B cell (primary cell): Measurements from ENCODE around the gene AIG1. TPM values are rescaled to one million over a fixed set of nuclear protein-coding genes. Genes with fewer than 3 reads are reported as not detected.

Experiments used
- ATAC-seq: fragments of 200-7000 bp; cut with Tn5 transposase; one replicate; pipeline ENCODE4 v1.10.0; 2021; ENCODE audit warnings: low read depth, mild to moderate bottlenecking, moderate number of reproducible peaks, moderate library complexity
- CTCF ChIA-PET: fragments of 350-600 bp; sonication (Branson Sonifier 250); formaldehyde crosslinking; loops from one replicate; lab custom pipeline; 2021; ENCODE audit warnings: antibody characterized with exemption, inconsistent platforms; lab: Charles Lee
- POLR2A ChIA-PET: fragments of 350-600 bp; sonication (Branson Sonifier 250); formaldehyde crosslinking; loops from one replicate; lab custom pipeline; 2021; ENCODE audit warnings: antibody characterized with exemption; lab: Charles Lee
- DNase-seq: peaks from one replicate; pipeline ENCODE4 v3.0.0; 2013
- H2AFZ ChIP-seq: 2 replicates; pipeline ENCODE4 v1.6.1; 2012; ENCODE audit warnings: mild to moderate bottlenecking, low read depth, low read length; ENCODE audit not compliant: insufficient read depth, poor library complexity, severe bottlenecking
- H3K27ac ChIP-seq, 2 donors: 1 replicate in 1 of 2; 2 replicates in 1 of 2; pipeline ENCODE4 v1.5.1; 2012 to 2013; ENCODE audit warnings: low read length in 2 of 2, mild to moderate bottlenecking in 2 of 2, moderate library complexity in 1 of 2
- H3K27me3 ChIP-seq, 4 experiments: fragments of 200-600 bp in 1 of 4; sonication (generic) in 1 of 4; replicated peaks in 1 of 4; 1 replicate in 2 of 4; 2 replicates in 2 of 4; pipeline versions ENCODE4 v1.6.1 to v1.7.0; 2013 to 2016; ENCODE audit warnings: low read length in 3 of 4, mild to moderate bottlenecking in 2 of 4, mixed read lengths in 1 of 4, moderate library complexity in 1 of 4; ENCODE audit not compliant: insufficient read depth in 4 of 4, control insufficient read depth in 3 of 4; ENCODE audit errors: control extremely low read depth in 1 of 4
- H3K36me3 ChIP-seq, 2 experiments: replicated peaks in 1 of 2; 1 replicate in 1 of 2; 2 replicates in 1 of 2; pipeline versions ENCODE4 v1.6.1 to v1.7.1; 2013; ENCODE audit warnings: low read length in 1 of 2; ENCODE audit not compliant: insufficient read depth in 2 of 2, control insufficient read depth in 1 of 2; ENCODE audit errors: control extremely low read depth in 1 of 2, extremely low read depth in 1 of 2
- H3K4me1 ChIP-seq, 2 donors: fragments of 200-600 bp in 1 of 2; sonication (generic) in 1 of 2; 1 replicate in 1 of 2; 2 replicates in 1 of 2; pipeline versions ENCODE4 v1.5.1 to v1.6.1; 2013 to 2017; ENCODE audit warnings: low read length in 2 of 2; ENCODE audit not compliant: control insufficient read depth in 2 of 2, insufficient read depth in 2 of 2
- H3K4me2 ChIP-seq: replicated peaks from 2 replicates; pipeline ENCODE3; 2012; ENCODE audit warnings: mild to moderate bottlenecking, low read depth, low read length; ENCODE audit not compliant: poor library complexity, severe bottlenecking
- H3K4me3 ChIP-seq, 5 experiments: fragments of 200-600 bp in 1 of 5; sonication (generic) in 1 of 5; 1 replicate in 3 of 5; 2 replicates in 2 of 5; pipeline versions ENCODE4 v1.5.1 to v1.7.0; 2011 to 2016; ENCODE audit warnings: low read length in 4 of 5, mild to moderate bottlenecking in 4 of 5, low read depth in 2 of 5, control low read depth in 1 of 5, moderate library complexity in 1 of 5; ENCODE audit not compliant: insufficient read depth in 1 of 5; ENCODE audit errors: control extremely low read depth in 1 of 5, extremely low read depth in 1 of 5
- H3K79me2 ChIP-seq: fragments of 200-600 bp; sonication (generic); one replicate; pipeline ENCODE4 v1.6.0; 2016; ENCODE audit warnings: low read length; ENCODE audit not compliant: control insufficient read depth, insufficient read depth
- H3K9ac ChIP-seq: fragments of 200-600 bp; sonication (generic); 2 replicates; pipeline ENCODE4 v1.6.1; 2017; ENCODE audit warnings: mild to moderate bottlenecking, low read length, moderate library complexity
- H3K9me3 ChIP-seq, 3 donors: one replicate each; pipeline versions ENCODE4 v1.6.1 to v1.7.1; 2013; ENCODE audit warnings: low read length in 2 of 3; ENCODE audit not compliant: control insufficient read depth in 2 of 3, insufficient read depth in 1 of 3; ENCODE audit errors: control extremely low read depth in 1 of 3
- H4K20me1 ChIP-seq: 2 replicates; pipeline ENCODE4 v1.6.0; 2012; ENCODE audit warnings: mild to moderate bottlenecking, low read length; ENCODE audit not compliant: insufficient read depth, control insufficient read depth, poor library complexity, severe bottlenecking
- H3K27ac Mint-ChIP-seq: one replicate; pipeline ENCODE4 v1.8.0; 2021; ENCODE audit warnings: mixed read lengths
- H3K27me3 Mint-ChIP-seq: one replicate; pipeline ENCODE4 v1.8.0; 2021; ENCODE audit warnings: mixed read lengths
- H3K4me1 Mint-ChIP-seq: one replicate; pipeline ENCODE4 v1.8.0; 2021; ENCODE audit warnings: mixed read lengths
- H3K4me3 Mint-ChIP-seq: one replicate; pipeline ENCODE4 v1.8.0; 2021; ENCODE audit warnings: mixed read lengths
- H3K9me3 Mint-ChIP-seq: one replicate; pipeline ENCODE4 v1.8.0; 2022; ENCODE audit warnings: mixed read lengths; ENCODE audit not compliant: insufficient read depth
- EZH2 ChIP-seq: IDR thresholded peaks from 2 replicates; pipeline ENCODE4 v1.6.1; 2012; ENCODE audit warnings: borderline replicate concordance, low read depth, mild to moderate bottlenecking, moderate library complexity, low read length; ENCODE audit not compliant: insufficient read depth, poor library complexity, severe bottlenecking
- WGBS: methylation state at CpG from one replicate; pipeline ENCODE4 v1.1.5; 2013; ENCODE audit warnings: missing lambda C conversion rate; ENCODE audit not compliant: insufficient coverage; 5-methylcytosine and 5-hydroxymethylcytosine counted together
- intact Hi-C: fragments of 100-400 bp; cut with micrococcal nuclease; formaldehyde crosslinking; loops from one replicate; pipeline ENCODE4 v1.10.0; 2022
- polyA plus RNA-seq: library from polyadenylated mRNA; depleted of rRNA; stranded (reverse); fragments of >200 nt; gene quantifications from 2 replicates; pipeline ENCODE4 v1.2.3, GENCODE V29; 2012
- total RNA-seq, 2 donors: library from RNA; stranded (reverse); fragments of 120-200 nt in 1 of 2; gene quantifications; 1 replicate in 1 of 2; 2 replicates in 1 of 2; pipeline versions ENCODE4 v1.2.3 to v1.2.4, GENCODE V29; 2013 to 2022
- TF ChIP-seq, protein P1 (sequence below): fragments of 200-600 bp; IDR thresholded peaks from one replicate; pipeline ENCODE4 v1.8.0; 2022; ENCODE audit warnings: antibody characterized with exemption, mild to moderate bottlenecking

Gene AIG1
- total and polyA plus RNA-seq, 2 donors (not counting 1 experiment from before 2014, with no cell fraction given), result 7.0 to 9.0 TPM

DNA sequence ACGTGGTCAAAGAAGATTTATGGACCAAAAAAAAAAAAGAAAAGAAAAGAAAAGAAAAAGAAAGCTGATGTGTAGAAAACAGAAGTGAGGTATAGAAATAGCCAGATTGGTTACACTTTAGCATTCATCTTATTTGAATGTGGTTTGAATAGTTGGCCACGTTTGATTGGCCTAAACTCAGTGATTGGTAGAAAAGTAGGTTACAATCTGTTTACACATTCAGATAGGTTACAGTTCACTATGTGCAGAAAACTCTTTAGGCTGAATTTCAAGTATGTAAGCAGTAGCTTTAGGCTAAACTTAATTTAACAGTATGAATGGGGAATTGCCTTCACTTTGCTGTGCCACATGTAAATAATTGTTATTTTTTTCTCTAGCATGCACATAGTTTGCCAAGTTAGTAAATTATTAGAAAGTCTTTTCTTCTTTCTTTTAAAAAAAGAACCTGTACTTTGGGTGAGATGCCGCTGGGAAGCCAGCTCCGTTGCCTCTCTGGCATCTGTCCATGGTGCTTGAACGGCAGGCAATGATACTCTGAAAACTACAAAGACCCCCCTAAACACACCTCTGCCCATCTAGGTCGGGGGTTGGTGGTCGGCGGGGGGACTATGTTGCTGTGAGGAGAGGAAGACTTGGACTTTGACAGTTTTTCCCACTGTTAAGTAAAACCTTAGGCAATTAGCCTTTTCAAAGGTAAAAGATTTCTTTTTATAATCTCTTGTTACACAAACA is 173.0 kb downstream of the AIG1 start:
- H3K27me3 ChIP-seq, result no peaks in the 10 kb centered on the region
- no peak overlapping the region for H3K4me2 ChIP-seq
- H3K79me2 ChIP-seq, result no peaks in the 10 kb centered on the region
- no peaks in the 10 kb centered on the region for H3K4me1 ChIP-seq
- H4K20me1 ChIP-seq, result no peaks in the 10 kb centered on the region
- no peak overlapping the region for H3K27ac ChIP-seq
- H3K9me3 Mint-ChIP-seq, result no peaks in the 10 kb centered on the region
- H3K27ac Mint-ChIP-seq, result no peak overlapping the region
- no peak overlapping the region for H2AFZ ChIP-seq
- no peak overlapping the region for H3K4me3 Mint-ChIP-seq
- H3K9ac ChIP-seq, result no peak overlapping the region
- intact Hi-C loops, result no loop called here
- H3K9me3 ChIP-seq, result no peaks in the 10 kb centered on the region
- no peaks in the 10 kb centered on the region for H3K27me3 Mint-ChIP-seq
- ATAC-seq (no peak), DNase-seq (no peak)
- H3K4me1 Mint-ChIP-seq, result no peaks in the 10 kb centered on the region
- ChIA-PET POLR2A (no interaction called here), CTCF (no interaction called here)
- WGBS, result no CpG with 5 or more reads among the region's 8 CpGs
- TF ChIP-seq, protein P1, sequence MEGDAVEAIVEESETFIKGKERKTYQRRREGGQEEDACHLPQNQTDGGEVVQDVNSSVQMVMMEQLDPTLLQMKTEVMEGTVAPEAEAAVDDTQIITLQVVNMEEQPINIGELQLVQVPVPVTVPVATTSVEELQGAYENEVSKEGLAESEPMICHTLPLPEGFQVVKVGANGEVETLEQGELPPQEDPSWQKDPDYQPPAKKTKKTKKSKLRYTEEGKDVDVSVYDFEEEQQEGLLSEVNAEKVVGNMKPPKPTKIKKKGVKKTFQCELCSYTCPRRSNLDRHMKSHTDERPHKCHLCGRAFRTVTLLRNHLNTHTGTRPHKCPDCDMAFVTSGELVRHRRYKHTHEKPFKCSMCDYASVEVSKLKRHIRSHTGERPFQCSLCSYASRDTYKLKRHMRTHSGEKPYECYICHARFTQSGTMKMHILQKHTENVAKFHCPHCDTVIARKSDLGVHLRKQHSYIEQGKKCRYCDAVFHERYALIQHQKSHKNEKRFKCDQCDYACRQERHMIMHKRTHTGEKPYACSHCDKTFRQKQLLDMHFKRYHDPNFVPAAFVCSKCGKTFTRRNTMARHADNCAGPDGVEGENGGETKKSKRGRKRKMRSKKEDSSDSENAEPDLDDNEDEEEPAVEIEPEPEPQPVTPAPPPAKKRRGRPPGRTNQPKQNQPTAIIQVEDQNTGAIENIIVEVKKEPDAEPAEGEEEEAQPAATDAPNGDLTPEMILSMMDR, result no peak
- TF ChIP-seq EZH2, result no peak
- H3K36me3 ChIP-seq, result no peaks in the 10 kb centered on the region
- no peak overlapping the region for H3K4me3 ChIP-seq

DNA sequence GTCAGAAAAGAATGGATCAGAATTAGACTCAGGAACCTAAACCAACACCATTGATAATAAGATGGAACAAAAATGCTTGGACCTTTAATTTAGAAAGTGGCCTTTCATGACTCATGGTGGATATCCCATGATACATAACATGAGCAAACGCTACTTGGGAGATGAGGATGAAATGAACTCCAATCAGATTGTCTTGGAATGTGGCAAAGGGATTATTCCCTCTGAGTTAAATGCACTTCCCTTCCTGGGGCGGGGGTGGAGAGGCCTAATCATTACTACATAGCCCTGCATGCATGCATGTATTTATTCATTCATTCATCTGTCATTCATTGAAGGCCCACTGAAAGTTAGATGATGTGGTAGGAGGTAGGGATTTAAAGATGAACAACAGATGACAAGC is 174.0 kb downstream of the AIG1 start:
- POLR2A ChIA-PET, result no interaction called here

More for the DNA sequence above, 174.0 kb downstream of the AIG1 start:
- Histone ChIP-seq H3K27ac (no peak overlapping the region), H3K27me3 (no peaks in the 10 kb centered on the region), H3K79me2 (no peaks in the 10 kb centered on the region), H3K36me3 (no peaks in the 10 kb centered on the region), H3K9me3 (no peaks in the 10 kb centered on the region), H4K20me1 (no peaks in the 10 kb centered on the region), H2AFZ (no peak overlapping the region), H3K9ac (no peak overlapping the region), H3K4me1 (no peaks in the 10 kb centered on the region), H3K4me3 (no peak overlapping the region), H3K4me2 (no peak overlapping the region)
- DNase-seq (no peak), ATAC-seq (no peak)
- no peaks in the 10 kb centered on the region for H3K4me1 Mint-ChIP-seq
- no peaks in the 10 kb centered on the region for H3K27me3 Mint-ChIP-seq
- no peak overlapping the region for H3K4me3 Mint-ChIP-seq
- CTCF ChIA-PET, result no interaction called here
- H3K9me3 Mint-ChIP-seq, result no peaks in the 10 kb centered on the region
- TF ChIP-seq EZH2, result no peak
- TF ChIP-seq, protein P1, result no peak
- intact Hi-C loops, result no loop called here
- H3K27ac Mint-ChIP-seq, result no peak overlapping the region
- no CpG with 5 or more reads among the region's 2 CpGs for WGBS
